GM21786 (cell line): ENCODE results near the gene MAPK9.

Experiments used
- ATAC-seq: cut with Tn5 transposase; IDR thresholded peaks from one replicate; pipeline ENCODE4 v1.9.1; 2021; ENCODE audit not compliant: unreplicated experiment

Gene MAPK9

GRCh38 chr5:180291943-180292831 is at the start of gene MAPK9:
MAPK9 (minus strand) TSS chr5:180292083; CDS start chr5:180280561, 11,522 bp downstream.
- ATAC-seq, result peak; percentile 76

DNA sequence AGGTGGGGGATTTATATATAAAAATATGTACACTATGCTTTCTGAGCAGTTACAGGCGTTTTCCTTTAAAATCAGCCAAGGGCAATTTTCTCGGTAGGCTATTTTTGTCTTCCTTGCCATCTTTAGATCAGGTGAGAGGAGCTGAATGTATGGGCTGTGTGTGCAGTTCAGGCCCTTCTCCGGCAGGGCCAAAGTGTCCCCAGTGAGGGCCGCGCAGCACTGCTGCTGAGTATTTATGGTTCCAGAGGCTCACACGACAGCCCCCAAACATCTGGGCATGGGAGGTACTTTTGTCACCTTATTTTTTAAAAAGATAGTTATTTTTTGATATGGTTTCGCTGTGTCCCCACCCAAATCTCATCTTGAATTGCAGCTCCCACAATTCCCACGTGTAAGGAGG is 49.7 kb upstream of the MAPK9 start:
- ATAC-seq, result no peak

- ATAC-seq, result no peak
These were observed 49.0 kb upstream of the MAPK9 start for GRCh38 chr5:180340856-180341255.

DNA sequence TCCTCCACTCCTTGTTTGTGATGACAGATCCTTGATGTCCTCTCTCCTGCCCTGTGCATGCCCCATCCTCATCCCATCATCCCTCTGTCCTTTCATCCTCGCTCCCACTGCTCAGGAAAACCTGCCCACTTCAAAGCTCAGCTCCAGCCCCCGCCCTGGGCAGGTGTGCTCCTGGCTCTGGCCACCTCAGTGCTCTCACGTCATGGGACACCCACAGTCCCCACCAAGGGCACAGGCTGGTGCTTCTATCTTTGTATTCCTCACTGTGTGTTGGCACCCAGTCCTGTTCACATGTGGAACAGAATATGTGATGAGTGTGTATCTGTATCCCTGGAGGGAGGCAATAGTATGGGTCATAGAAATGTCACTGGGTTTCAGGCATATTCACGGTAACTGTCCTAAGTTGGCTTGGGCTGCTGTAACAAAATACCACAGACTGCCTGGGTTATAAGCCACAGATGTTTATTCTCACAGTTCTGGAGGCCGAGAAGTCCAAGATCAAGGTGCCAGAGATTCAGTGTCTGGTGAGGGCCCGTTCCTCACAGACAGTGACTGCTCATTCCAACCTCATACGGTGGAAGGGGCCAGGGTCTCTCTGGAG is 47.8 kb upstream of the MAPK9 start:
- ATAC-seq, result no peak

- no peak for ATAC-seq
These were observed 46.3 kb upstream of the MAPK9 start for GRCh38 chr5:180338001-180338707.

- no peak for ATAC-seq
These were observed 44.5 kb upstream of the MAPK9 start for GRCh38 chr5:180336234-180337020.

DNA sequence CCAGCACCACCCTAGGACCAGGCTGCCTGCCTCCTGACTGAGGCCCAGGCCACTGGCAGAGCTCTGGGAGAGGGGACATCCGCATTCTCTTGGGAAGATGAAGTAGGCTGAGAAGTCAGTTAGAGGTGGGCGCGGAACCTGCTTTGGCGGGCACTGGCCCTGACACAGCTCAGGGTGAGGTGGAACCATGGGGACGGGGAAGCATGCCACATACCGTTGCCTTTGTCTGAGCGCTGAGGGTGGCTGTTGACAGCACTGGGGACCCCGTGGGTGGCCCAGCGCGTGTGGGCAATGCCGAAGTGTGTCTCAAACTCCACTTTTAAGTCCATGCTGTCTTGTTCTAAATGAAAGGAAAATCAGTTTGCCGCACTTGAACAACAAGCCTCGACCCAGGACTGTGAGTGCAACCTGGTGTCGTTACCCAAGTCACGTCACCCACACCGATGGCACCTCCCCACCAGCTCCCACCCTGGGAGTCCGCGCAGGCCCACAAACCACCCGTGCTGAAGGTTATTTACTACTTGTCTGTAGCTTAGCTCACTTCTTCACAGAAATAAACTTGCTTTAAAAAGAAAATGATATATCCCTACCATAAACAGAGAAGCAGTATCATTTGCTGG is 43.8 kb upstream of the MAPK9 start:
- ATAC-seq, result no peak

DNA sequence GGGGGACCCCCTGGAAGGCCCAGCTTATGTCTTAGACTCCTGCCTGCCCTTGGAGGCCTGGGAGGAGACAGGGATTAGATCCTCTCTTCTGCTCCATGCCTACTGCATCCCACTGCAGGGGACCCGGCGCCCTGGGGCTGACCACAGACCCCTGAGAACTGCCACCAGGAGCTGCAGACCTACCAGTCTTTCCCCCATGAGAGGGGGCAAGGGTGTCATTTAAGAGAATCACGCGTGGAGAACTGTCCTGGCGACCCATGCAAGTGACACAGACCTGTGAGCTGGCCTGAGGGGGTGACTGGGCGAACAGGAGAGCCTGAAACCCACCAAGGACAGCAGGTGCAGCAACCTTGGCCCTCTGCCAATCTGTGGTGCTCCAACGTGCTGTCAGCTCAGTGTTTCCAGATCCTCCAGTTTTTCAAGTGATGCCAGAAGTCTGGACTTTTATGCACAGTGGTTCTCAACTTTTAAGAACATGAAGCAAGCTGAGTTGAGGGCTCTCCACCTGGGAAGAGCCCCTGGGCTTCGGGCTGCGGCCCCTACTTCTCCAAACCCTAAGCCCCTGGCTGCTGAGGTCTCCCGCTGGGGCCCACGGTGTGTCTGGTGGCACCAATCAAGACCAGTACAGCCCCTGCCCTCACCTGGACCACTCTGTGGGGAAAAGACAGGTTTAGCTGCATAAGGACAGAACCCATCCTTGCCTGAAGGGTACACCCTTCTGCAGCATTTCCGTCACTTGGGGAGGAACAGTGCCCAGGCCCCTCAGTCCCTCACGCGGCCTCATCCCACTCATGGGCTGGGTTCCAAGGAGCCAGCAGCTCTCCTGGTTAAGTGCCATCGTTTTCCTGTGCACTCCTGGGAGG is 43.1 kb upstream of the MAPK9 start:
- no peak for ATAC-seq

- ATAC-seq, result no peak
These were observed 42.3 kb upstream of the MAPK9 start for GRCh38 chr5:180334176-180334575.

GRCh38 chr5:180333661-180334060 is 41.8 kb upstream of the MAPK9 start:
- ATAC-seq, result no peak

DNA sequence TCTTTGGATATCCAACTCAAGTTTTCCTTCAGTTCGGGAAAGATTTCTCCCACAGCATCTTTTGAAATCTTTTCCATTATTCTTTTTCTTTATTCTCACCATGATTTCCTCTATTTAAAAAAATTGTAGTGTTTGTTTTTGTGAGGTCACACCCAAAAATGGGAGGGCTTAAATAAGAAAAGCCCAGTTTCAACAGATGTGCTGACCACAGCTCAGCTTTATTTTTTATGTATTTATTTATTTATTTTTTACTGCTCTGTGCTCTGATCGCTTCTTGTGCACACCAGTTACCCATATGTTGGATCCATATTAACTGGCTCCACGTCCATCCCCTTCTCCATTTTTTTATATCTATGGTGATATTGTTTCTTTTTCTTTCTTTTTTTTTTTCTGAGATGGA is 41.0 kb upstream of the MAPK9 start:
- no peak for ATAC-seq

DNA sequence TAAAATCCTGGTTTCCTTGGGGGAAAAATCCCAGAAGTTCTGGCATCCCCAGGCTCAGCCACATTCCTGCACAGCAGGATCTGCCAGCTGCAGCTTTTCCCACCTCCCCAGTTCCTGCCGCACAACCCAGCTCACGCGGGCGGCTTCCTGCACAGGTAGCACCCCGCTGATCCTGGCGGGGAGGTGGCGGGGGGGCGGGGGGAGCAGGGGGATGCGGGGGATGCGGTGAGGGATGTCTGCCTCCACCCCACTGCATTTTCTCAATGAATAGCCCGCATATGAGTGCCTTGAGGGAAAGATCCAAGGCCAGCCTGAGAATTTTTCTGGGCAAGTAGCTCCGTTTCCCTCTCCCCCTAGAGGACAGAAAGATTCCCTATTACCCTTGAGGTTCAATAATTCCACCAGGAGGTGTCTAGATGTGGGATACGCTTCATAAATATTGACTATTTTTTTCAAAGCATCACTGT is 40.2 kb upstream of the MAPK9 start:
- ATAC-seq, result no peak

DNA sequence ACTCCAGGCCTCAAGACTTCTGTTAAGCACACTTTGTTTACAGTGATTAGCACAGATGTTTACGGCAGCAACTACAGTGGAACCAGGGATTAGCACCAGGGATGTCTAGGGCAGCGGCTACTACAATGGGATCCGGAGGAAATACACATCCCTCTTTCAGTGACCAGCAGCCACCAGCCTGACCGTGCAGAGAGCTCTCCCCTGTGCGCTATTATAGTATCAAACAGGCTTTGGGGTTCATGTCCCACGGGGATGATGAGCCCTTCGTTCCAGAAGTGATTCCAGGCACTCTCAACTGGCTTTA is 39.7 kb upstream of the MAPK9 start:
- ATAC-seq, result no peak

DNA sequence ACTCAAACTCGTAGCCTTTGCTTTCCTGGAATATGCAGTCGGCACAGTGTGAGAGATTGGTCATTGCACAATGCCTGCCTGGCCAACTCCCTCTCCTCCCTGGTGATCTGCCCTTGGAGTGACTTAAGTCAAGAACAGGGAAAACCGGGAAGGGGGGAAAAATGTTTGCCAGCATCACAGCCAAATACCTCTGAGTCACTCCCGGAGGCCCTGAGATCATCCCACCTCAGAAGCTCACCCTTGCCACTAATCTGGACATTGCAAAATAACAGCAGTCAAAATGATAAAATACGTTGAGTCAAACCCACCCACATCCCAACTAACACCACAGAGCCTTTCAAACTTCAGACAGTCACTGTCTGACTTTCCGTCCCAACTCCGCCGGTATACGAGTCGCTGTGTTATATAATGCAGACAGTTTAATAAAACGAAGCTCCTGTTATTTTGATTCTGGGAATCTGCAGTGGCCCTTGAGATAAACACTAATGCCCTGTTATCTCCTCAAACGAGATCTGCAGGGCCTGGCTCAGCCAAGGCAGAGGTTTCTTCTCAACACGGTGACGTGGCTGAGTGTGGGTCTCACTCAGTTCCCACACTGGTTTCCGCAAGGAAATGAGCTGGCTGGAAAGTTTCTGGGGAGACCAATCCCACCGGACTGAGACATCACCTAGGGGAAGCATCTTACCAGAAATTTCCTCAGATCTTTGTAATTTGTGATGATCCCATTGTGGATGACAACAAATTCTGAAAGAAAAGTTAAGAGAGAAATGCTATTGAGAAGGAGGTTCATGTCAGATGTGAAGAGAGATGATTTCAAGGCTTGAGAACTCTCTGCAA is 39.1 kb upstream of the MAPK9 start:
- no peak for ATAC-seq

GRCh38 chr5:180330270-180330648 is 38.4 kb upstream of the MAPK9 start:
- no peak for ATAC-seq

DNA sequence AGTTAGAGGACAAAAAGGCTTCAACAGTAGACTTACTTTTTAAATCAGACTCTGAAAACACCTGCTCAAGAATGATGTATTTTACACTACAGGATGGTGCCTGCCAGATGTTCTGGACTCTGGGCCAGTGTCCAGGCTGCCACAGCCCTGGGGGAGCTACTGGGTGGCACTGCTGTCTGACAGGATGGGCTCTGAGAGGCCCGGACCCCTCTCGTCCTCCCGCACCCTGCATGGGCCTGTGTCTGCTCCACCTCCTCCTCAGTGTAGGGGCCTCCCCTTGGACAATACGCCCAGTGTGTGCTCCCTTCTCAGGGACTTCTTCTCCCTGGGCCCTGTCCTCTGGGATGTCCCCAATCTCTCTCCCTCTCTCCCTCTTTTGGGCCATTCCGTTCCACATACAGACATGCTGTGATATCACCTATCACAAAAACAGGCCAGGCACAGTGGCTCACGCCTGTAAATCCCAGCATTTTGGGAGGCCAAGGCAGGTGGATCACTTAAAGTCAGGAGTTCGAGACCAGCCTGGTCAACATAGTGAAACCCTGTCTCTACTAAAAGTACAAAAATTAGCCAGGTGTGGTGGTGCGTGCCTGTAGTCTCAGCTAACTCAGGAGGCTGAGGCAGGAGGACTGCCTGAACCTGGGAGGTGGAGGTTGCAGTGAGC is 37.9 kb upstream of the MAPK9 start:
- ATAC-seq, result no peak

DNA sequence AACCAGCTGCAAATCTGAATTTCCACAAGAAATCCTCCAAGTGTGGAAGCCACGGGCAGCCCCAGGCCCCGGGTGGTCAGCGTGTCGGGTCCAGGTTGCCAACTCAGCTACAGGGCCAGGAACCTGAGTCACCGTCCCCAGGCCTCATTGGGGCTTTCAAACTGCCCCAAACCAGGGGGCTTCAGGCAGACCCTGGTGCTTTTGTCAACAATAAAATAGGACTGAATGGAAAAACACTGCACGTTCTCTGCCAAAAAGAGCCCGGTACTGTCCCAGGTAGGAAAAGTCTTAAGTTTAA is 37.2 kb upstream of the MAPK9 start:
- no peak for ATAC-seq

GRCh38 chr5:180328296-180329137 is 36.6 kb upstream of the MAPK9 start:
- ATAC-seq, result peak; percentile 84
